ENCODE results near the gene C16orf46.

DNA sequence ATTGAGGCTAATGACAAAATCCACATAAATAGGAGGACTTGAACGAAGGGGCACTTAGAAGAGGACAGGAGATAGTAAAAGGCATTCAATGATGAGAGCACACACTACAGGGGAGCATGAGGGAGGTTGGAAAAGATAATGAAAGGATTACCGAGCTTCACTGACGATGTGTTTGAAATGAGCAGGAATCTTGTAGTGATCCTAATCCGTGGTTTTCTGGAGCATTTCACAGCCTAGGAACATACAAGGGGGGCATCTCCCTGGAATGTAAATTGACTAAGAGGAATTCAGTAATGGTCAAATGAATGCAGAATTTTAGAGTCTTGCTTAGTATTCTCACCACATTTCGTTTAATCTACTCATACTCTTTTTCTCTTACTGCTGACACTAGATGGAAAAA, 36.2 kb downstream of the C16orf46 start:
- no peak for TF ChIP-seq ZNF317 (CRISPR knock-in tag; IDR thresholded peaks at IDR 0.05)
- no peak for TF ChIP-seq MED13 (CRISPR knock-in tag; IDR thresholded peaks at IDR 0.05)
- TF ChIP-seq, protein P1, sequence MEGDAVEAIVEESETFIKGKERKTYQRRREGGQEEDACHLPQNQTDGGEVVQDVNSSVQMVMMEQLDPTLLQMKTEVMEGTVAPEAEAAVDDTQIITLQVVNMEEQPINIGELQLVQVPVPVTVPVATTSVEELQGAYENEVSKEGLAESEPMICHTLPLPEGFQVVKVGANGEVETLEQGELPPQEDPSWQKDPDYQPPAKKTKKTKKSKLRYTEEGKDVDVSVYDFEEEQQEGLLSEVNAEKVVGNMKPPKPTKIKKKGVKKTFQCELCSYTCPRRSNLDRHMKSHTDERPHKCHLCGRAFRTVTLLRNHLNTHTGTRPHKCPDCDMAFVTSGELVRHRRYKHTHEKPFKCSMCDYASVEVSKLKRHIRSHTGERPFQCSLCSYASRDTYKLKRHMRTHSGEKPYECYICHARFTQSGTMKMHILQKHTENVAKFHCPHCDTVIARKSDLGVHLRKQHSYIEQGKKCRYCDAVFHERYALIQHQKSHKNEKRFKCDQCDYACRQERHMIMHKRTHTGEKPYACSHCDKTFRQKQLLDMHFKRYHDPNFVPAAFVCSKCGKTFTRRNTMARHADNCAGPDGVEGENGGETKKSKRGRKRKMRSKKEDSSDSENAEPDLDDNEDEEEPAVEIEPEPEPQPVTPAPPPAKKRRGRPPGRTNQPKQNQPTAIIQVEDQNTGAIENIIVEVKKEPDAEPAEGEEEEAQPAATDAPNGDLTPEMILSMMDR (CRISPR knock-in tag; IDR thresholded peaks at IDR 0.05), result no peak
- TF ChIP-seq ZFX (CRISPR knock-in tag; IDR thresholded peaks at IDR 0.05; ENCODE audit: low read depth), result no peak

Measured in HepG2 (cell line).